GM12874 (cell line): ENCODE measurements around the gene KCNN3.

Experiments used
- CTCF ChIP-seq: IDR thresholded peaks from 2 replicates; pipeline ENCODE4 v1.5.1; 2011; ENCODE audit warnings: low read depth, mild to moderate bottlenecking, control low read depth, low read length, moderate library complexity; ENCODE audit not compliant: insufficient read depth

Gene KCNN3

GRCh38 chr1:154818911-154819310 is 51.2 kb downstream of the KCNN3 start:
- no peak for TF ChIP-seq CTCF

GRCh38 chr1:154816937-154817336 is 53.1 kb downstream of the KCNN3 start:
- TF ChIP-seq CTCF: no peak

GRCh38 chr1:154816369-154816768 is 53.7 kb downstream of the KCNN3 start:
- no peak for TF ChIP-seq CTCF

GRCh38 chr1:154813846-154814505 is 56.1 kb downstream of the KCNN3 start:
- TF ChIP-seq CTCF: no peak

- no peak for TF ChIP-seq CTCF
Measured at GRCh38 chr1:154813300-154813816, 56.7 kb downstream of the KCNN3 start.

- no peak for TF ChIP-seq CTCF
Measured at GRCh38 chr1:154812877-154813276, 57.2 kb downstream of the KCNN3 start.

GRCh38 chr1:154810571-154810970 is 59.5 kb downstream of the KCNN3 start:
- no peak for TF ChIP-seq CTCF
